Ascending aorta (tissue), 2 donors: ENCODE results near the gene SFT2D3. TPM values are rescaled to one million over a fixed set of nuclear protein-coding genes. Genes with fewer than 3 reads are reported as not detected.

ENCODE experiments used
- DNase-seq, 2 donors: peaks; one replicate each; pipeline ENCODE4 v3.0.0-alpha.2; 2019; ENCODE audit warnings: low spot score in 2 of 2
- H3K27ac ChIP-seq, 2 donors: fragments of 200-600 bp; sonication (generic); one replicate each; pipeline ENCODE4 v1.5.1; 2016 to 2017; ENCODE audit warnings: mild to moderate bottlenecking in 1 of 2
- H3K27me3 ChIP-seq: fragments of 200-600 bp; sonication (generic); one replicate; pipeline ENCODE4 v1.5.1; 2017
- H3K36me3 ChIP-seq, 2 donors: fragments of 200-600 bp; sonication (generic); one replicate each; pipeline ENCODE4 v1.5.1; 2016
- H3K4me1 ChIP-seq, 2 donors: fragments of 200-600 bp; sonication (generic); one replicate each; pipeline ENCODE4 v1.5.1; 2016 to 2017; ENCODE audit warnings: mild to moderate bottlenecking in 1 of 2
- H3K4me3 ChIP-seq, 2 donors: fragments of 200-600 bp; sonication (generic); one replicate each; pipeline ENCODE4 v1.5.1; 2016 to 2017; ENCODE audit warnings: mild to moderate bottlenecking in 1 of 2
- H3K9me3 ChIP-seq, 2 donors: fragments of 200-600 bp; sonication (generic); one replicate each; pipeline ENCODE4 v1.5.1; 2016
- CTCF ChIP-seq, 3 experiments: fragments of 200-600 bp in 2 of 3; fragments of 450-650 bp in 1 of 3; sonication (generic) in 2 of 3; IDR thresholded peaks; one replicate each; pipeline ENCODE4 v1.5.1; 2016 to 2019; ENCODE audit warnings: antibody characterized with exemption in 3 of 3, mild to moderate bottlenecking in 1 of 3, moderate library complexity in 1 of 3
- intact Hi-C: fragments of 100-400 bp; cut with DNase I; formaldehyde crosslinking; loops from one replicate; pipeline ENCODE4 v1.15.1; 2023
- total RNA-seq: library from RNA; depleted of rRNA; stranded (reverse); fragments of >200 nt; gene quantifications from one replicate; pipeline ENCODE4 v1.1.0, GENCODE V29; 2016

SFT2D3 gene
- total RNA-seq: 8.3 TPM

GRCh38 chr2:127701193-127701650, at the start of gene SFT2D3:
TSS of gene SFT2D3 (plus strand) at chr2:127701497. CDS start at chr2:127701529, 32 bp downstream.
- intact Hi-C loops: loop anchor here (2.0 to 5.0 kb wide), 3 partner anchors 109 to 192 kb away; partner anchors contain the start of gene IWS1
- Histone ChIP-seq H3K36me3 (peaks cover 5 to 6% of the 10 kb centered on the region in 2 donors), H3K9me3 (no peaks in the 10 kb centered on the region), H3K4me3 (peak within 1 kb of the TSS; percentile 81 to 86), H3K27ac (peak within 1 kb of the TSS; percentile 90 to 93), H3K27me3 (no peaks in the 10 kb centered on the region), H3K4me1 (peaks cover 0 to 22% of the 10 kb centered on the region in 2 donors)
- peak; percentile 52 to 95 for DNase-seq
- no peak for TF ChIP-seq CTCF (IDR thresholded peaks at IDR 0.05)

- Histone ChIP-seq H3K27me3 (no peaks in the 10 kb centered on the region), H3K27ac (peak overlapping the region in 1 of 2 donors; percentile 46), H3K36me3 (peaks cover 41 to 44% of the 10 kb centered on the region in 2 donors), H3K4me3 (no peak overlapping the region), H3K9me3 (no peaks in the 10 kb centered on the region), H3K4me1 (peaks cover 14 to 46% of the 10 kb centered on the region in 2 donors)
- TF ChIP-seq CTCF (IDR thresholded peaks at IDR 0.05): no peak
- intact Hi-C loops: loop anchor here (5.0 kb wide), 1 partner anchor 85 kb away; no protein-coding TSS in a partner anchor
- no peak for DNase-seq
Measured at GRCh38 chr2:127651971-127652550, 49.2 kb upstream of the SFT2D3 start.

DNA sequence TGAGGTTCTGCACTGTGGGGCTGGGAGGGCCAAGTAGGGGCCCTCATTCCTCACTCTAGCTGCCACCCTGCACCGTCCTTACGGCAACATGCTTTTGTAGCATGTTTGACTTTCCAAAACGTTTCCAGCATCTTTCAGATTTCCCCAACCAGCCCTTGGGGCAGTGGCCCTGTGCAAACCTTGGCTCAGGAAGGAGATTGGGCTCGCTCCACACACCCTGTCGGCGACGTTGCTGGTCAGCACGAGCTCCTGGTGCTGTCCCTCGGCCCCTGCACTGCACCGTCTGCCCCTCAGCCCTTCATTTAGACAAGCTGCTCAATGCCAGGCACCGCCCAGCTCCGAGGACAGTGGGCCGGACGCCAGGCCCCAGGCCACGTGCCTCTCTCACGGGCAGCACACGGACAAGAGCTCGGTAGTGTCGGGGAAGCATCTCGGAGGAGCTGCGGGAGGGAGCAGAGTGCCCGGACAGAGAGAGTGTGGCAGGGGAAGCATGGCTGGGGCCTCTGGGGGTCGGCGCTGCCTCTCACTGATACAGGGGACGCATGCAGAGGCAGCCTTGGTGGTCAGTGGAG, 48.4 kb upstream of the SFT2D3 start:
- no peak overlapping the region for H3K4me3 ChIP-seq
- TF ChIP-seq CTCF (IDR thresholded peaks at IDR 0.05): no peak
- no peaks in the 10 kb centered on the region for H3K27me3 ChIP-seq
- H3K4me1 ChIP-seq: peaks cover 8 to 39% of the 10 kb centered on the region in 2 donors
- no peaks in the 10 kb centered on the region for H3K9me3 ChIP-seq
- peak overlapping the region in 1 of 2 donors; percentile 46 for H3K27ac ChIP-seq
- intact Hi-C loops: loop anchor here (5.0 kb wide), 1 partner anchor 86 kb away; no protein-coding TSS in a partner anchor
- DNase-seq: no peak
- H3K36me3 ChIP-seq: peaks cover 47 to 49% of the 10 kb centered on the region in 2 donors

GRCh38 chr2:127653421-127654083, 47.7 kb upstream of the SFT2D3 start:
- no peaks in the 10 kb centered on the region for H3K27me3 ChIP-seq
- H3K4me1 ChIP-seq: peaks cover 9 to 39% of the 10 kb centered on the region in 2 donors
- H3K36me3 ChIP-seq: peaks cover 47 to 53% of the 10 kb centered on the region in 2 donors
- no peaks in the 10 kb centered on the region for H3K9me3 ChIP-seq
- no peak for TF ChIP-seq CTCF (IDR thresholded peaks at IDR 0.05)
- no peak for DNase-seq
- H3K4me3 ChIP-seq: no peak overlapping the region
- intact Hi-C loops: loop anchor here (5.0 kb wide), 1 partner anchor 86 kb away; no protein-coding TSS in a partner anchor
- peak overlapping the region in 1 of 2 donors; percentile 46 for H3K27ac ChIP-seq

GRCh38 chr2:127654084-127654837, 47.0 kb upstream of the SFT2D3 start:
- no peak for DNase-seq
- Histone ChIP-seq H3K27ac (peak overlapping the region; percentile 4 to 34), H3K9me3 (no peaks in the 10 kb centered on the region), H3K36me3 (peaks cover 47 to 53% of the 10 kb centered on the region in 2 donors), H3K4me3 (no peak overlapping the region), H3K4me1 (peaks cover 14 to 42% of the 10 kb centered on the region in 2 donors), H3K27me3 (no peaks in the 10 kb centered on the region)
- intact Hi-C loops: loop anchor here (5.0 kb wide), 1 partner anchor 87 kb away; no protein-coding TSS in a partner anchor
- TF ChIP-seq CTCF (IDR thresholded peaks at IDR 0.05): no peak
